B cell (primary cell): ENCODE data around the gene ABHD2.

Experiments used
- CTCF ChIP-seq: fragments of 200-600 bp; IDR thresholded peaks from one replicate; pipeline ENCODE4 v1.8.0; 2022; ENCODE audit warnings: antibody characterized with exemption, mild to moderate bottlenecking
- EZH2 ChIP-seq: IDR thresholded peaks from 2 replicates; pipeline ENCODE4 v1.6.1; 2012; ENCODE audit warnings: borderline replicate concordance, low read depth, mild to moderate bottlenecking, moderate library complexity, low read length; ENCODE audit not compliant: insufficient read depth, poor library complexity, severe bottlenecking

DNA sequence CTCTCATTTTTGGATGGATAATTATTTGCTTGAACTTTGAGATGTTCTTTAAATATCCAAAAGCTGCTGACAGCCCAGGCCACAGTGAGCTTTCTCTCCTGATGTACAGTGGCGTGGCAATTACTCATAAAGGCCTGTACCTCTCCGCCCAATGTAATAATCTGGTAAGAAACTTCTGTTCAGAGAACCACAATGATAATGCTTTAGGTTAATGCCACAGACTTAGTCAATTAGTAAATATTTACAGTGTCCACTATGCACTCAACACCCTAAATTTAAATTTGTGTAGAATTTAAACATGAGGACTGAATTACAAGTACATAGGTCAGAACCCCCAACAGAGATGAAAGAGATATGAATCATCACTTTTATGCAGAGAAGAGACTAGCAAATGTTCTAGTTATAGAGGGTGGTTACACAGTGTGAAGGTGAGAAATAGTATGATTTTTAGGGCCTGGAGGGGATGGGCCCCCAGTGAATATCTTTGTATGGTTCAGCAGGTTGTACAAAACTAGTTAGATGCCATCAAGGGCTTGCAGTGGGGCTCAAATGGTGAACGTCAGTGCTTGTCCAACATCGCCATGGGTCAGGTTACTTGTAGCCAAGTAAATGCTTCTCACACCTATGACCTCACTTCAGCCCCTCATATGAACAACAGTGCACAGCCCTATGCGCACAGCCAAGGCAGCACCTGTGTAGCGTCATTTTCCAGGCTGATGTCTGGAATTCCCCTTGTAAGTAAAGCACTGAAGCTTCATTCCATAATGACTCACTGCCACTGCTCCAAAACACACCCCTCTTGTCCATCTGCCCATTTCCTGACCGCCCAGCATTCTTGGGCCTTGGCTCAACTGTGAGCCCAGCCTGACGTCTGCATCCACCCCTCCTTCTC, 13.3 kb downstream of the ABHD2 start:
- TF ChIP-seq CTCF, result no peak
- TF ChIP-seq EZH2, result no peak
